HepG2 (cell line): ENCODE results near the gene NOL4L. TPM values are rescaled to one million over a fixed set of nuclear protein-coding genes. Genes with fewer than 3 reads are reported as not detected.

Experiments used
- ARID3A ChIP-seq: IDR thresholded peaks from 2 replicates; pipeline ENCODE4 v1.6.1; 2012; ENCODE audit warnings: low read depth, low read length, improper control_type of control experiment
- ATRX ChIP-seq: sonication (generic); formaldehyde crosslinking; IDR thresholded peaks from 2 replicates; pipeline ENCODE4 v1.4.0; 2020; ENCODE audit warnings: missing genetic modification reagents, borderline replicate concordance
- CSRNP2 ChIP-seq: sonication (generic); formaldehyde crosslinking; conservative IDR thresholded peaks from 2 replicates; pipeline ENCODE4 v1.8.0; 2022; ENCODE audit warnings: low read depth, missing genetic modification reagents
- HINFP ChIP-seq: sonication (generic); formaldehyde crosslinking; IDR thresholded peaks from 2 replicates; pipeline ENCODE4 v1.4.0; 2020; ENCODE audit warnings: low read depth, mild to moderate bottlenecking, missing genetic modification reagents
- MED8 ChIP-seq: sonication (generic); formaldehyde crosslinking; IDR thresholded peaks from 2 replicates; pipeline ENCODE4 v1.8.1; 2023; ENCODE audit warnings: mild to moderate bottlenecking, missing genetic modification reagents; ENCODE audit not compliant: insufficient replicate concordance
- NR3C1 ChIP-seq: sonication (generic); formaldehyde crosslinking; IDR thresholded peaks from 2 replicates; pipeline ENCODE4 v1.4.0; 2020; ENCODE audit warnings: missing genetic modification reagents
- REXO4 ChIP-seq: sonication (generic); formaldehyde crosslinking; IDR thresholded peaks from 2 replicates; pipeline ENCODE4 v1.8.0; 2022; ENCODE audit warnings: missing genetic modification reagents, mild to moderate bottlenecking, borderline replicate concordance
- RXRB ChIP-seq: IDR thresholded peaks from 2 replicates; pipeline ENCODE4 v1.6.1; 2016; ENCODE audit warnings: borderline replicate concordance, missing genetic modification reagents, missing compliant biosample characterization
- SP2 ChIP-seq: sonication (generic); formaldehyde crosslinking; IDR thresholded peaks from 2 replicates; pipeline ENCODE4 v1.5.1; 2020; ENCODE audit warnings: mild to moderate bottlenecking, missing genetic modification reagents
- SRY ChIP-seq: sonication (generic); formaldehyde crosslinking; IDR thresholded peaks from 2 replicates; pipeline ENCODE4 v1.8.0; 2022; ENCODE audit warnings: mild to moderate bottlenecking, missing genetic modification reagents
- TERF1 ChIP-seq: sonication (generic); formaldehyde crosslinking; IDR thresholded peaks from 2 replicates; pipeline ENCODE4 v1.8.0; 2022; ENCODE audit warnings: mild to moderate bottlenecking, missing genetic modification reagents, moderate library complexity
- TGIF2 ChIP-seq: IDR thresholded peaks from 2 replicates; pipeline ENCODE4 v1.6.1; 2016; ENCODE audit warnings: control low read depth, missing compliant biosample characterization
- TRIM24 ChIP-seq: sonication (generic); formaldehyde crosslinking; IDR thresholded peaks from 2 replicates; pipeline ENCODE4 v1.8.0; 2022; ENCODE audit warnings: mild to moderate bottlenecking, missing genetic modification reagents
- ZBED4 ChIP-seq: sonication (generic); formaldehyde crosslinking; IDR thresholded peaks from 2 replicates; pipeline ENCODE4 v1.4.0; 2020; ENCODE audit warnings: missing genetic modification reagents, borderline replicate concordance
- ZFYVE20 ChIP-seq: sonication (generic); formaldehyde crosslinking; IDR thresholded peaks from 2 replicates; pipeline ENCODE4 v1.8.0; 2023; ENCODE audit warnings: low read depth, mild to moderate bottlenecking, moderate library complexity, missing genetic modification reagents, borderline replicate concordance
- ZNF766 ChIP-seq: sonication (generic); formaldehyde crosslinking; IDR thresholded peaks from 2 replicates; pipeline ENCODE4 v1.5.0; 2020; ENCODE audit warnings: missing genetic modification reagents, borderline replicate concordance
- polyA plus RNA-seq, 8 experiments: library from polyadenylated mRNA; depleted of rRNA in 3 of 8; stranded (reverse) in 7 of 8; unstranded in 1 of 8; fragments of >200 nt; fragmentation: Illumina TruSeq in 4 of 8; extraction: Trizol in 4 of 8; gene quantifications; 2 replicates each; pipeline versions ENCODE4 v1.2.1 to v1.2.3, GENCODE V29; 2011 to 2016; ENCODE audit warnings: low read depth in 4 of 8, missing spikeins in 1 of 8, mixed read lengths in 1 of 8; ENCODE audit not compliant: insufficient read depth in 1 of 8
- total RNA-seq, 5 experiments: library from RNA; depleted of rRNA; stranded (reverse); fragments of >200 nt; fragmentation: Illumina TruSeq; extraction: Trizol; gene quantifications; 2 replicates each; pipeline ENCODE4 v1.2.3, GENCODE V29; 2016; ENCODE audit warnings: low read depth in 1 of 5

NOL4L gene
- total and polyA plus RNA-seq, 2 of the 13 experiments (the other 11 are each of a cell fraction or from before 2014, with no cell fraction given): 16.6 to 35.4 TPM

GRCh38 chr20:32474967-32475811 lies 109.9 kb downstream of the NOL4L start (continued):
- TF ChIP-seq SP2 (CRISPR knock-in tag): 0 out of 2 replicates have a peak, but pooled peaks have one; percentile 38
- peak; percentile 64 for TF ChIP-seq MED8 (CRISPR knock-in tag)
- TF ChIP-seq REXO4 (CRISPR knock-in tag): 0 out of 2 replicates have a peak, but pooled peaks have one; percentile 54
- no peak for TF ChIP-seq CSRNP2
- TF ChIP-seq SRY (CRISPR knock-in tag): peak; percentile 77
- peak; percentile 33; the same call in 1 of the 2 replicates for TF ChIP-seq RXRB (CRISPR knock-in tag)
- peak; percentile 87; the same call in 1 of the 2 replicates for TF ChIP-seq ZNF766 (CRISPR knock-in tag)
- no peak for TF ChIP-seq ARID3A
- 0 out of 2 replicates have a peak, but pooled peaks have one; percentile 35 for TF ChIP-seq TRIM24
- peak; percentile 14; the same call in 1 of the 2 replicates for TF ChIP-seq ZFYVE20 (CRISPR knock-in tag)
- no peak for TF ChIP-seq NR3C1 (CRISPR knock-in tag)
- TF ChIP-seq HINFP: peak; percentile 76; the same call in 1 of the 2 replicates
- TF ChIP-seq ATRX (CRISPR knock-in tag): no peak
- TF ChIP-seq TGIF2 (CRISPR knock-in tag): no peak
- TF ChIP-seq TERF1 (CRISPR knock-in tag): 0 out of 2 replicates have a peak, but pooled peaks have one; percentile 21
- no peak; the same call in 1 of the 2 replicates for TF ChIP-seq ZBED4 (CRISPR knock-in tag)
